ENCODE measurements around the gene TYSND1.
"Not testable (repeated sequence)": the region's sequence is repeated elsewhere in the genome, so short reads cannot be mapped to it uniquely, and the experiment has no call there.

Gene TYSND1

GRCh38 chr10:70164163-70164562 is 17.7 kb upstream of the TYSND1 start:
- H3K9ac ChIP-seq (ENCODE audit: low read length in 2 of 2): no peak overlapping the region
- H3K4me3 ChIP-seq (ENCODE audit: low read length in 2 of 2): no peak overlapping the region
- H3K9me3 ChIP-seq (ENCODE audit: control insufficient read depth in 2 of 2, low read length in 2 of 2): no peaks in the 10 kb centered on the region
- no peak overlapping the region for H3K27ac ChIP-seq (ENCODE audit: low read length)
- H3K36me3 ChIP-seq (ENCODE audit: control insufficient read depth in 2 of 2, insufficient read depth in 2 of 2, low read length in 2 of 2): peaks cover 7 to 8% of the 10 kb centered on the region in 2 donors
- H3K27me3 ChIP-seq (ENCODE audit: control insufficient read depth in 1 of 2, insufficient read depth in 2 of 2, low read length in 2 of 2): no peaks in the 10 kb centered on the region
- peaks cover 7% of the 10 kb centered on the region for H3K4me1 ChIP-seq (ENCODE audit: control insufficient read depth, insufficient read depth, low read length)

GRCh38 chr10:70163448-70163847 is 16.9 kb upstream of the TYSND1 start:
- Histone ChIP-seq H3K9ac (ENCODE audit: low read length in 2 of 2) (no peak overlapping the region), H3K4me1 (ENCODE audit: control insufficient read depth, insufficient read depth, low read length) (peaks cover 5% of the 10 kb centered on the region), H3K27me3 (ENCODE audit: control insufficient read depth in 1 of 2, insufficient read depth in 2 of 2, low read length in 2 of 2) (no peaks in the 10 kb centered on the region), H3K27ac (ENCODE audit: low read length) (no peak overlapping the region), H3K9me3 (ENCODE audit: control insufficient read depth in 2 of 2, low read length in 2 of 2) (no peaks in the 10 kb centered on the region), H3K36me3 (ENCODE audit: control insufficient read depth in 2 of 2, insufficient read depth in 2 of 2, low read length in 2 of 2) (peaks cover 7 to 8% of the 10 kb centered on the region in 2 donors), H3K4me3 (ENCODE audit: low read length in 2 of 2) (no peak overlapping the region)

GRCh38 chr10:70162892-70163201 is 16.3 kb upstream of the TYSND1 start:
- no peaks in the 10 kb centered on the region for H3K27me3 ChIP-seq (ENCODE audit: control insufficient read depth in 1 of 2, insufficient read depth in 2 of 2, low read length in 2 of 2)
- peaks cover 5% of the 10 kb centered on the region for H3K4me1 ChIP-seq (ENCODE audit: control insufficient read depth, insufficient read depth, low read length)
- no peak overlapping the region for H3K9ac ChIP-seq (ENCODE audit: low read length in 2 of 2)
- H3K27ac ChIP-seq (ENCODE audit: low read length): no peak overlapping the region
- no peak overlapping the region for H3K4me3 ChIP-seq (ENCODE audit: low read length in 2 of 2)
- no peaks in the 10 kb centered on the region for H3K9me3 ChIP-seq (ENCODE audit: control insufficient read depth in 2 of 2, low read length in 2 of 2)
- peaks cover 7 to 9% of the 10 kb centered on the region in 2 donors for H3K36me3 ChIP-seq (ENCODE audit: control insufficient read depth in 2 of 2, insufficient read depth in 2 of 2, low read length in 2 of 2)

DNA sequence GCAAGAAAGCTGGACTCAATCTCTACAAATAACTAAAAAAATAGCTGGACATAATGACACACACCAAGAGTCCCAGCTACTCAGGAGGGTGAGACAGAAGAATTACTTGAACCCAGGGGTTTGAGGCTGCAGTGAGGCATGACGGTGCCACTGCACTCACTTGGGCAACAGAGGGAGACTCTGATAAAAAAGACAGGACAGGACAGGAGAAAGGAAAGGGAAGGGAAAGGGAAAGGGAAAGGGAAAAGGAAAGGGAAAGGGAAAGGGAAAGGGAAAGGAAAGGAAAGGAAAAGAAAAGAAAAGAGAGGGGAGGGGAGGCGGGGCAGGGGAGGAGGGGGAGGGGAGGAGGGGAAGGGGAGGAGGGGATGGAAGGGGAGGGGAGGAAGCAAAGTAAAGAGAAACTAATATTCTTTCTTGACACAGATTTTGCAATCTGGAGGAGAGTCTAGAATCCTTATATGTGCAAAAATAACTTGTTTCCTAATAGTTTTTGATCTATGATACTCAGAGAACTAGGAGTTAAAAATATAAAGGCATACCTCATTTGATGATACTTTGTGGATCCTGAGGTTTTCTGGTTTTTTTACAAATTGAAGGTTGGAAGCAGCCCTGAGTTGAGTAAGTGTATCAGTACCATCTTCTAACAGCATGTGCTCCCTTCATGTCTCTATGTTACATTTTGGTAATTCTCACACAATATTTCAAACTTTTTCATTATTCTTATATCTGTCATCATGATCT is 15.8 kb upstream of the TYSND1 start:
- H3K4me1 ChIP-seq (ENCODE audit: control insufficient read depth, insufficient read depth, low read length): peaks cover 5% of the 10 kb centered on the region
- no peak overlapping the region for H3K27ac ChIP-seq (ENCODE audit: low read length)
- no peak overlapping the region for H3K9ac ChIP-seq (ENCODE audit: low read length in 2 of 2)
- no peaks in the 10 kb centered on the region for H3K27me3 ChIP-seq (ENCODE audit: control insufficient read depth in 1 of 2, insufficient read depth in 2 of 2, low read length in 2 of 2)
- H3K4me3 ChIP-seq (ENCODE audit: low read length in 2 of 2): no peak overlapping the region
- H3K36me3 ChIP-seq (ENCODE audit: control insufficient read depth in 2 of 2, insufficient read depth in 2 of 2, low read length in 2 of 2): peaks cover 7 to 9% of the 10 kb centered on the region in 2 donors
- no peaks in the 10 kb centered on the region for H3K9me3 ChIP-seq (ENCODE audit: control insufficient read depth in 2 of 2, low read length in 2 of 2)

- peaks cover 17 to 19% of the 10 kb centered on the region in 2 donors for H3K36me3 ChIP-seq (ENCODE audit: control insufficient read depth in 2 of 2, insufficient read depth in 2 of 2, low read length in 2 of 2)
- no peaks in the 10 kb centered on the region for H3K27me3 ChIP-seq (ENCODE audit: control insufficient read depth in 1 of 2, insufficient read depth in 2 of 2, low read length in 2 of 2)
- H3K9ac ChIP-seq (ENCODE audit: low read length in 2 of 2): no peak overlapping the region
- H3K4me3 ChIP-seq (ENCODE audit: low read length in 2 of 2): no peak overlapping the region
- peaks cover 5% of the 10 kb centered on the region for H3K4me1 ChIP-seq (ENCODE audit: control insufficient read depth, insufficient read depth, low read length)
- H3K27ac ChIP-seq (ENCODE audit: low read length): no peak overlapping the region
- no peaks in the 10 kb centered on the region for H3K9me3 ChIP-seq (ENCODE audit: control insufficient read depth in 2 of 2, low read length in 2 of 2)
These were observed 14.3 kb upstream of the TYSND1 start for GRCh38 chr10:70160798-70161197.

GRCh38 chr10:70159366-70159765 is 12.9 kb upstream of the TYSND1 start:
- not testable (repeated sequence) for H3K4me3 ChIP-seq (ENCODE audit: low read length in 2 of 2); H3K27ac ChIP-seq (ENCODE audit: low read length); H3K9me3 ChIP-seq (ENCODE audit: control insufficient read depth in 2 of 2, low read length in 2 of 2); H3K4me1 ChIP-seq (ENCODE audit: control insufficient read depth, insufficient read depth, low read length); H3K9ac ChIP-seq (ENCODE audit: low read length in 2 of 2); H3K27me3 ChIP-seq (ENCODE audit: control insufficient read depth in 1 of 2, insufficient read depth in 2 of 2, low read length in 2 of 2)
- peaks cover 30% of the 10 kb centered on the region in 2 donors for H3K36me3 ChIP-seq (ENCODE audit: control insufficient read depth in 2 of 2, insufficient read depth in 2 of 2, low read length in 2 of 2)

DNA sequence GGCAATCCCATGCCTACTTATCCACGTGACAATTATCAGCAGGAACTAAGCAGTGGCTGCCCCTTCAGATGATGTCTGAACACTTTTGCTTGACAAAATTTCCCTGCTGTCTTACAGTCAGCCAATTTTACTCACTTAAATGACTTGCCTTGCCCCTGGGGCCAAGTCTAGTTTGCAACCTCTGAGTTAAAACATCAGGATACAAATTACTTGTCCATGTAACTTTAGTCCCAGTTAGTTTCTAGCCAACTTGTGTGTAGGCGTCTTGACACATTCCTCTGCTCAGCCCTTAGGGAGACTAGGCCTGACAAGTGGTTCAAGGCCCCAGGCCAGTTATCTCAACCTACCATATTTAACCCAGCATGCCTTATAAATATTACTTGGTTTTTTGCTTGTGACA is 11.6 kb upstream of the TYSND1 start:
- H3K36me3 ChIP-seq (ENCODE audit: control insufficient read depth in 2 of 2, insufficient read depth in 2 of 2, low read length in 2 of 2): peaks cover 32 to 37% of the 10 kb centered on the region in 2 donors
- no peak overlapping the region for H3K27ac ChIP-seq (ENCODE audit: low read length)
- H3K4me1 ChIP-seq (ENCODE audit: control insufficient read depth, insufficient read depth, low read length): peaks cover 5% of the 10 kb centered on the region
- no peak overlapping the region for H3K4me3 ChIP-seq (ENCODE audit: low read length in 2 of 2)
- no peaks in the 10 kb centered on the region for H3K9me3 ChIP-seq (ENCODE audit: control insufficient read depth in 2 of 2, low read length in 2 of 2)
- H3K9ac ChIP-seq (ENCODE audit: low read length in 2 of 2): no peak overlapping the region
- no peaks in the 10 kb centered on the region for H3K27me3 ChIP-seq (ENCODE audit: control insufficient read depth in 1 of 2, insufficient read depth in 2 of 2, low read length in 2 of 2)

- Histone ChIP-seq H3K27ac (ENCODE audit: low read length) (no peak overlapping the region), H3K36me3 (ENCODE audit: control insufficient read depth in 2 of 2, insufficient read depth in 2 of 2, low read length in 2 of 2) (peaks cover 45% of the 10 kb centered on the region in 2 donors), H3K4me1 (ENCODE audit: control insufficient read depth, insufficient read depth, low read length) (no peaks in the 10 kb centered on the region), H3K9ac (ENCODE audit: low read length in 2 of 2) (no peak overlapping the region), H3K27me3 (ENCODE audit: control insufficient read depth in 1 of 2, insufficient read depth in 2 of 2, low read length in 2 of 2) (no peaks in the 10 kb centered on the region), H3K4me3 (ENCODE audit: low read length in 2 of 2) (no peak overlapping the region), H3K9me3 (ENCODE audit: control insufficient read depth in 2 of 2, low read length in 2 of 2) (no peaks in the 10 kb centered on the region)
These were observed 8.8 kb upstream of the TYSND1 start for GRCh38 chr10:70155255-70155838.

- no peak overlapping the region for H3K27ac ChIP-seq (ENCODE audit: low read length)
- H3K36me3 ChIP-seq (ENCODE audit: control insufficient read depth in 2 of 2, insufficient read depth in 2 of 2, low read length in 2 of 2): peaks cover 15 to 19% of the 10 kb centered on the region in 2 donors
- H3K9ac ChIP-seq (ENCODE audit: low read length in 2 of 2): no peak overlapping the region
- no peak overlapping the region for H3K4me3 ChIP-seq (ENCODE audit: low read length in 2 of 2)
- peaks cover 26% of the 10 kb centered on the region for H3K4me1 ChIP-seq (ENCODE audit: control insufficient read depth, insufficient read depth, low read length)
- no peaks in the 10 kb centered on the region for H3K27me3 ChIP-seq (ENCODE audit: control insufficient read depth in 1 of 2, insufficient read depth in 2 of 2, low read length in 2 of 2)
- H3K9me3 ChIP-seq (ENCODE audit: control insufficient read depth in 2 of 2, low read length in 2 of 2): no peaks in the 10 kb centered on the region
These were observed 2.0 kb upstream of the TYSND1 start for GRCh38 chr10:70148516-70148915.

DNA sequence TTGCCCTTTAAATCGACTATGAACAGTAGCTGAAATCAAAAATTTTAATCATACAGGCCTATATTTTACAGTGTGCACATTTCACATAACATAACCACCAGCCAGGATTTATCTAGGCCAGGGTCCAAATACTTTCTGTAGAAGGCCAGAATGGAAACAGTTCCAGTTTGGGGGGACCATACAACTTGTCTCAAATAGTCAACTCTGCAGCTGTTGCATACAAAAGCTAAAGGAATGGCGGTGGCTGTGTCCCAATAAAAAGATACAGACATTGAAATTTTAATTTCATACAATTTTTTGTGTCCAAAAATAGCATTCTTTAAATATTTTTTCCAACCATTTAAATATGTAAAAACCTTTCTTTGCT is 742 bp upstream of the TYSND1 start:
- peak overlapping the region; percentile 84 to 91 for H3K4me3 ChIP-seq (ENCODE audit: low read length in 2 of 2)
- H3K9me3 ChIP-seq (ENCODE audit: control insufficient read depth in 2 of 2, low read length in 2 of 2): no peaks in the 10 kb centered on the region
- H3K27ac ChIP-seq (ENCODE audit: low read length): peak overlapping the region; percentile 83
- H3K4me1 ChIP-seq (ENCODE audit: control insufficient read depth, insufficient read depth, low read length): peaks cover 26% of the 10 kb centered on the region
- H3K9ac ChIP-seq (ENCODE audit: low read length in 2 of 2): peak overlapping the region in 1 of 2 donors; percentile 75
- no peaks in the 10 kb centered on the region for H3K27me3 ChIP-seq (ENCODE audit: control insufficient read depth in 1 of 2, insufficient read depth in 2 of 2, low read length in 2 of 2)
- H3K36me3 ChIP-seq (ENCODE audit: control insufficient read depth in 2 of 2, insufficient read depth in 2 of 2, low read length in 2 of 2): peaks cover 8 to 9% of the 10 kb centered on the region in 2 donors

Measured in stomach smooth muscle (tissue), 2 donors.